Measurements from ENCODE around the gene TFRC. TPM values are rescaled to one million over a fixed set of nuclear protein-coding genes. Genes with fewer than 3 reads are reported as not detected.

The TFRC gene
- total RNA-seq, 2 donors from 2014 or later = 132 to 282 TPM

- intact Hi-C loops (cut with DNase I) = no loop called here
- no peak overlapping the region for H3K9ac ChIP-seq (ENCODE audit: low read depth in 2 of 2, low read length in 2 of 2)
- H3K27me3 ChIP-seq = no peaks in the 10 kb centered on the region
- H3K36me3 ChIP-seq = peaks cover 43% of the 10 kb centered on the region
- no peaks in the 10 kb centered on the region for H3K4me1 ChIP-seq
- H3K27ac ChIP-seq = no peak overlapping the region
- no peak overlapping the region for H3K4me3 ChIP-seq
- no peaks in the 10 kb centered on the region for H3K9me3 ChIP-seq
- TF ChIP-seq CTCF (IDR thresholded peaks at IDR 0.05) = no peak
- no peak for DNase-seq
These were observed 26.1 kb downstream of the TFRC start for GRCh38 chr3:196055683-196056270.

- Histone ChIP-seq H3K36me3 (peaks cover 43% of the 10 kb centered on the region), H3K27ac (no peak overlapping the region), H3K4me1 (no peaks in the 10 kb centered on the region), H3K9ac (ENCODE audit: low read depth in 2 of 2, low read length in 2 of 2) (no peak overlapping the region), H3K4me3 (no peak overlapping the region), H3K27me3 (no peaks in the 10 kb centered on the region), H3K9me3 (no peaks in the 10 kb centered on the region)
- DNase-seq = no peak
- intact Hi-C loops (cut with DNase I) = no loop called here
- TF ChIP-seq CTCF (IDR thresholded peaks at IDR 0.05) = no peak
These were observed 26.6 kb downstream of the TFRC start for GRCh38 chr3:196055240-196055639.

- no peak for TF ChIP-seq CTCF (IDR thresholded peaks at IDR 0.05)
- H3K9me3 ChIP-seq = no peaks in the 10 kb centered on the region
- intact Hi-C loops (cut with DNase I) = no loop called here
- H3K27me3 ChIP-seq = no peaks in the 10 kb centered on the region
- H3K36me3 ChIP-seq = peaks cover 43% of the 10 kb centered on the region
- H3K27ac ChIP-seq = no peak overlapping the region
- no peak overlapping the region for H3K4me3 ChIP-seq
- no peak for DNase-seq
- H3K4me1 ChIP-seq = no peaks in the 10 kb centered on the region
- H3K9ac ChIP-seq (ENCODE audit: low read depth in 2 of 2, low read length in 2 of 2) = no peak overlapping the region
These were observed 27.2 kb downstream of the TFRC start for GRCh38 chr3:196054661-196055060.

- no peaks in the 10 kb centered on the region for H3K9me3 ChIP-seq
- H3K4me1 ChIP-seq = no peaks in the 10 kb centered on the region
- intact Hi-C loops (cut with DNase I) = no loop called here
- H3K9ac ChIP-seq (ENCODE audit: low read depth in 2 of 2, low read length in 2 of 2) = no peak overlapping the region
- TF ChIP-seq CTCF (IDR thresholded peaks at IDR 0.05) = no peak
- no peak overlapping the region for H3K4me3 ChIP-seq
- no peak overlapping the region for H3K27ac ChIP-seq
- no peaks in the 10 kb centered on the region for H3K27me3 ChIP-seq
- H3K36me3 ChIP-seq = peaks cover 51% of the 10 kb centered on the region
- no peak for DNase-seq
These were observed 28.4 kb downstream of the TFRC start for GRCh38 chr3:196053487-196053886.

GRCh38 chr3:196051282-196052076 lies 30.4 kb downstream of the TFRC start:
- no peak for DNase-seq
- Histone ChIP-seq H3K4me1 (no peaks in the 10 kb centered on the region), H3K4me3 (no peak overlapping the region), H3K27ac (no peak overlapping the region), H3K9ac (ENCODE audit: low read depth in 2 of 2, low read length in 2 of 2) (no peak overlapping the region), H3K36me3 (peaks cover 40% of the 10 kb centered on the region), H3K27me3 (no peaks in the 10 kb centered on the region), H3K9me3 (no peaks in the 10 kb centered on the region)
- intact Hi-C loops (cut with DNase I) = no loop called here
- TF ChIP-seq CTCF (IDR thresholded peaks at IDR 0.05) = no peak

Measured in colonic mucosa (tissue), 4 donors.